ENCODE data around the gene OLFML2B. TPM values are rescaled to one million over a fixed set of nuclear protein-coding genes. Genes with fewer than 3 reads are reported as not detected.

Gene OLFML2B
- total RNA-seq, 1 experiment from 2014 or later, result not detected

DNA sequence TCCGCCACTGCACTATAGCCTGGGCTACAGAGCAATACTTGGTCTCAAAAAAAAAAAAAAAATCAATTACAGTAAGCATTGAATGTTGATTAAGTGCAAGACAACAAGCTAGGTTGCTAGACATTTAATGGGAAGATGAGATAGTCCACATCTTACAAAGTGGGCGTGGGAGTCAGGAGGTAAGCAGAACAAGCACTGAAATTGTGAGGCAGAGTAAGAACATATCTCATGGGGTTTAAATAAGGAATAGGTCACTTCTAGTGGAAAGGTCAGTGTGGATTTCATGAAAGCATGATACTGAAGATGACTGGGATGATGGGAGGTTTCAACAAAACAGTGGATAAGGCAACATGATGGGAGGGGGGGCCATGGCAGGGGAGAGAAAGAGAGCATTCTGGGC, 1.9 kb upstream of the OLFML2B start:
- ChIA-PET POLR2A (no interaction called here), CTCF (interaction anchor here (0.6 to 6.8 kb wide), 5 partner anchors 11 to 232 kb away, joined by 3 to 97 read pairs (median 14); no protein-coding TSS in a partner anchor)
- Mint-ChIP-seq H3K27ac (ENCODE audit: low read depth, unreplicated experiment) (no peak overlapping the region), H3K4me3 (ENCODE audit: unreplicated experiment) (no peak overlapping the region), H3K36me3 (ENCODE audit: insufficient read depth, unreplicated experiment) (no peaks in the 10 kb centered on the region), H3K27me3 (ENCODE audit: insufficient read depth, unreplicated experiment) (peaks cover 34% of the 10 kb centered on the region), H3K4me1 (ENCODE audit: insufficient read depth, unreplicated experiment) (peaks cover 12% of the 10 kb centered on the region), H3K9me3 (ENCODE audit: unreplicated experiment) (no peaks in the 10 kb centered on the region)
- BruUV-seq (replicated peaks), result no TSS peak
- TF ChIP-seq, protein P1, sequence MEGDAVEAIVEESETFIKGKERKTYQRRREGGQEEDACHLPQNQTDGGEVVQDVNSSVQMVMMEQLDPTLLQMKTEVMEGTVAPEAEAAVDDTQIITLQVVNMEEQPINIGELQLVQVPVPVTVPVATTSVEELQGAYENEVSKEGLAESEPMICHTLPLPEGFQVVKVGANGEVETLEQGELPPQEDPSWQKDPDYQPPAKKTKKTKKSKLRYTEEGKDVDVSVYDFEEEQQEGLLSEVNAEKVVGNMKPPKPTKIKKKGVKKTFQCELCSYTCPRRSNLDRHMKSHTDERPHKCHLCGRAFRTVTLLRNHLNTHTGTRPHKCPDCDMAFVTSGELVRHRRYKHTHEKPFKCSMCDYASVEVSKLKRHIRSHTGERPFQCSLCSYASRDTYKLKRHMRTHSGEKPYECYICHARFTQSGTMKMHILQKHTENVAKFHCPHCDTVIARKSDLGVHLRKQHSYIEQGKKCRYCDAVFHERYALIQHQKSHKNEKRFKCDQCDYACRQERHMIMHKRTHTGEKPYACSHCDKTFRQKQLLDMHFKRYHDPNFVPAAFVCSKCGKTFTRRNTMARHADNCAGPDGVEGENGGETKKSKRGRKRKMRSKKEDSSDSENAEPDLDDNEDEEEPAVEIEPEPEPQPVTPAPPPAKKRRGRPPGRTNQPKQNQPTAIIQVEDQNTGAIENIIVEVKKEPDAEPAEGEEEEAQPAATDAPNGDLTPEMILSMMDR (IDR thresholded peaks at IDR 0.05; ENCODE audit: unreplicated experiment), result no peak
- no peak for DNase-seq (ENCODE audit: unreplicated experiment)
- intact Hi-C loops (cut with micrococcal nuclease), result no loop called here

DNA sequence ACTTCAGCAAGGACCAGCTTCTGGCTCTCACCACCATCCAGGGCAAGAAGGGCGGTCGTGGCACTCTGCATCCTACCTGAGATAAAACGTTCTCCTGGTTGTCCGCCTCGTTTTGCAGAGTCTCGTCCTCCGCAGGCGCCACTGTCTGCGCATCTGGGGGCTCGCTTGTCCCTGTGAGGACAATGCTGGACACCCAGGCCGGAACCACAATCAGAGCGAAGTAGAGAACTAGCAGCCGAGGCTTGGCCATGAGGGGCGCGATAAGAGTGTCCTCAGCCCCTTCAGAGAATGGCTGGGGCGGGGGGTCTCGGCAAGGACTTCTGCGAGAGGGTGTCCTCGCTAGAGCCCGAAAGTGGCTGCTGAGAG, 505 bp downstream of the OLFML2B start:
- intact Hi-C loops (cut with micrococcal nuclease), result loop anchor here (5.0 kb wide), 2 partner anchors 61 to 116 kb away; no protein-coding TSS in a partner anchor
- Mint-ChIP-seq H3K36me3 (ENCODE audit: insufficient read depth, unreplicated experiment) (no peaks in the 10 kb centered on the region), H3K9me3 (ENCODE audit: unreplicated experiment) (no peaks in the 10 kb centered on the region), H3K27ac (ENCODE audit: low read depth, unreplicated experiment) (peak overlapping the region; percentile 65), H3K4me3 (ENCODE audit: unreplicated experiment) (peak overlapping the region; percentile 89), H3K4me1 (ENCODE audit: insufficient read depth, unreplicated experiment) (peaks cover 16% of the 10 kb centered on the region), H3K27me3 (ENCODE audit: insufficient read depth, unreplicated experiment) (peaks cover 34% of the 10 kb centered on the region)
- DNase-seq (ENCODE audit: unreplicated experiment), result no peak
- ChIA-PET POLR2A (interaction anchor here (1.2 to 2.4 kb wide), 3 partner anchors 11 to 231 kb away, joined by 3 to 17 read pairs (median 6); no protein-coding TSS in a partner anchor), CTCF (interaction anchor here (1.1 to 6.8 kb wide), 17 partner anchors 9 to 368 kb away, joined by 3 to 97 read pairs (median 7); no protein-coding TSS in a partner anchor)
- TF ChIP-seq, protein P1 (IDR thresholded peaks at IDR 0.05; ENCODE audit: unreplicated experiment), result no peak
- BruUV-seq (replicated peaks), result no TSS peak

DNA sequence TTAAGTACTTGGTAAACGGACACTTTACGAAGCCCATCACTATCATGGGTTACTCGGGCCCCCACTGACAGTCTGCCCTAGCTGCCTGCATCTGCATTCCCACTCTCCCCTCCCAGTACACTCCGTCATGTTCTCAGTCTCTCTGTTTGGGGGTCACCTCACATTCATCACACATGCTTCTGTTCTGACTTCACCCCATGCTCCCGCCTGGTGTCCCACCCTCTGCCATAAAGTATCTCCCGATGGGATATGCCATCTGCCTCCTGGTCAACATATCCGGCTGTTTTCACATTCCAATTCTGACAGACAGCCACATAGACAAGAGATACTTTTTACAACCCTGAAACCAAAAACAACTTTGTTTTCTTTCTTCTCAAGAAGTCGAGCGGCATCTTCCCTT, 1.0 kb downstream of the OLFML2B start:
- Mint-ChIP-seq H3K4me1 (ENCODE audit: insufficient read depth, unreplicated experiment) (peaks cover 16% of the 10 kb centered on the region), H3K36me3 (ENCODE audit: insufficient read depth, unreplicated experiment) (no peaks in the 10 kb centered on the region), H3K27me3 (ENCODE audit: insufficient read depth, unreplicated experiment) (peaks cover 34% of the 10 kb centered on the region), H3K4me3 (ENCODE audit: unreplicated experiment) (peak overlapping the region; percentile 89), H3K9me3 (ENCODE audit: unreplicated experiment) (no peaks in the 10 kb centered on the region), H3K27ac (ENCODE audit: low read depth, unreplicated experiment) (no peak overlapping the region)
- no TSS peak for BruUV-seq (replicated peaks)
- TF ChIP-seq, protein P1 (IDR thresholded peaks at IDR 0.05; ENCODE audit: unreplicated experiment), result no peak
- POLR2A ChIA-PET, result interaction anchor here (0.7 to 2.4 kb wide), 2 partner anchors 14 to 230 kb away, joined by 3 to 17 read pairs; no protein-coding TSS in a partner anchor
- CTCF ChIA-PET, result interaction anchor here (0.6 to 6.8 kb wide), 3 partner anchors 14 to 269 kb away, joined by 3 to 97 read pairs (median 83); no protein-coding TSS in a partner anchor
- no peak for DNase-seq (ENCODE audit: unreplicated experiment)
- intact Hi-C loops (cut with micrococcal nuclease), result loop anchor here (5.0 kb wide), 2 partner anchors 60 to 115 kb away; no protein-coding TSS in a partner anchor

DNA sequence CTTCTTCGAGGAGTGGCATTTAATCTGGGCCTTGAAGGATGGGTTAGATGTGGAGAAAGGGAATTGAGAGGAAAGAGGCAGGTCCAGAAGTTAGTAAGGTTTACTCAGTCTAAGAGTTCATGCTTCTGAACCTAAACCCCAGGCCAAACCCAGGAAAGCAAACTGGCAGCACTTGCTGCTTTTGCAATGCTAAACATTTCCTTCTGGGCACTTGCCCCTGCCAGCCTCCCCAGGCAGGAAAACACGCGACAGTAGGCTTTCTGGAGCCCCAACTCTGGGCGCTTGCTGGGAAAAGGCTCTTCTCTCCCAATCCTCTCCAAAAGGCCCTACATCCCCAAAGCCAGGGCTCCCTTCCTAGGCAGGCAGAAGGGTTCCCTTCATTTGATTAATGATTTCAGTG, 2.5 kb downstream of the OLFML2B start:
- TF ChIP-seq, protein P1 (IDR thresholded peaks at IDR 0.05; ENCODE audit: unreplicated experiment), result no peak
- Mint-ChIP-seq H3K27me3 (ENCODE audit: insufficient read depth, unreplicated experiment) (peaks cover 32% of the 10 kb centered on the region), H3K4me3 (ENCODE audit: unreplicated experiment) (no peak overlapping the region), H3K36me3 (ENCODE audit: insufficient read depth, unreplicated experiment) (no peaks in the 10 kb centered on the region), H3K4me1 (ENCODE audit: insufficient read depth, unreplicated experiment) (peaks cover 16% of the 10 kb centered on the region), H3K9me3 (ENCODE audit: unreplicated experiment) (no peaks in the 10 kb centered on the region), H3K27ac (ENCODE audit: low read depth, unreplicated experiment) (no peak overlapping the region)
- no peak for DNase-seq (ENCODE audit: unreplicated experiment)
- BruUV-seq (replicated peaks), result no TSS peak
- ChIA-PET POLR2A (interaction anchor here (0.6 kb wide), 1 partner anchor 236 kb away, joined by 3 read pairs; no protein-coding TSS in a partner anchor), CTCF (interaction anchor here (4.9 kb wide), 1 partner anchor 15 kb away, joined by 40 read pairs; no protein-coding TSS in a partner anchor)
- intact Hi-C loops (cut with micrococcal nuclease), result loop anchor here (5.0 kb wide), 2 partner anchors 59 to 114 kb away; no protein-coding TSS in a partner anchor
